Calu3 (cell line): ENCODE data around the gene ARL13B. TPM values are rescaled to one million over a fixed set of nuclear protein-coding genes. Genes with fewer than 3 reads are reported as not detected.

ENCODE experiments used
- BruUV-seq: library from RNA; stranded (reverse); fragments of 400-500 nt; replicated peaks from 2 replicates; lab custom pipeline; 2021; lab: Mats Ljungman, UMichigan
- CTCF ChIA-PET: fragments of 300-600 bp; sonication (Branson Sonifier 250); formaldehyde crosslinking; loops from one replicate; lab custom pipeline; 2022; ENCODE audit warnings: antibody characterized with exemption; lab: Charles Lee
- DNase-seq: peaks from one replicate; pipeline ENCODE4 v3.0.0; 2022
- H3K27ac Mint-ChIP-seq: one replicate; pipeline ENCODE4 v1.8.0; 2022; ENCODE audit warnings: mixed read lengths; ENCODE audit not compliant: unreplicated experiment
- H3K27me3 Mint-ChIP-seq: one replicate; pipeline ENCODE4 v1.8.0; 2022; ENCODE audit warnings: mixed read lengths; ENCODE audit not compliant: unreplicated experiment
- H3K36me3 Mint-ChIP-seq: one replicate; pipeline ENCODE4 v1.8.0; 2022; ENCODE audit warnings: mild to moderate bottlenecking, moderate library complexity, mixed read lengths; ENCODE audit not compliant: insufficient read depth, unreplicated experiment
- H3K4me1 Mint-ChIP-seq: one replicate; pipeline ENCODE4 v1.8.0; 2022; ENCODE audit warnings: mild to moderate bottlenecking, low read depth, mixed read lengths; ENCODE audit not compliant: unreplicated experiment
- H3K4me3 Mint-ChIP-seq: one replicate; pipeline ENCODE4 v1.8.0; 2022; ENCODE audit warnings: mild to moderate bottlenecking, low read depth, moderate library complexity, mixed read lengths; ENCODE audit not compliant: unreplicated experiment
- H3K9me3 Mint-ChIP-seq: one replicate; pipeline ENCODE4 v1.8.0; 2022; ENCODE audit warnings: low read depth, mixed read lengths; ENCODE audit not compliant: unreplicated experiment
- intact Hi-C: fragments of 100-400 bp; cut with micrococcal nuclease; formaldehyde crosslinking; loops from one replicate; pipeline ENCODE4 v1.10.0; 2022; ENCODE audit not compliant: unreplicated experiment
- total RNA-seq: library from RNA; stranded (reverse); gene quantifications from 2 replicates; pipeline ENCODE4 v1.2.3, GENCODE V29; 2022
- TF ChIP-seq, protein P1 (sequence below): fragments of 200-600 bp; IDR thresholded peaks from one replicate; pipeline ENCODE4 v1.8.0; 2022; ENCODE audit warnings: antibody characterized with exemption; ENCODE audit not compliant: unreplicated experiment

Gene ARL13B
- total RNA-seq, 1 experiment from 2014 or later: 7.8 TPM

DNA sequence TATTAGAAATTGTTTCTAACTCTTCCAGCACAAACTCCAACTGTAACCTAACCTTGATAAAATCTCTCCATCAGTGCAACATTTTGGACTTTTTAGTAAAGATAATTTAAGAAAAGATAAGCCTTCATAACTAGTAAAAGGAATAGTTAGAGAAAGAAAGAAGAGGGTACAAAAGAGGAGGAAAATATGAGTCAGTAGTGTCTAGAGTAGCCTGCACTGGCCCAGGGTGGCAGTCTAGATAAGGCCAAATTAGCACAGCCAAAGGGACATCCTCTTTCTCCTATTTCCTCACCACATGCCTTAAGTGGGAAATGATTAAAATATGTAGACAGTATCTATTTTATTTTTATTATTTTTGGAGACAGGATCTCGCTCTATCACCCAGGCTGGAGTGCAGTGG lies 10.0 kb upstream of the ARL13B start:
- CTCF ChIA-PET: no interaction called here
- Mint-ChIP-seq H3K9me3 (no peaks in the 10 kb centered on the region), H3K36me3 (peaks cover 13% of the 10 kb centered on the region), H3K27me3 (no peaks in the 10 kb centered on the region), H3K27ac (no peak overlapping the region), H3K4me1 (no peaks in the 10 kb centered on the region), H3K4me3 (no peak overlapping the region)
- intact Hi-C loops: loop anchor here (5.0 kb wide), 1 partner anchor 57 kb away; the partner anchor contains the start of gene STX19
- no TSS peak for BruUV-seq
- TF ChIP-seq, protein P1, sequence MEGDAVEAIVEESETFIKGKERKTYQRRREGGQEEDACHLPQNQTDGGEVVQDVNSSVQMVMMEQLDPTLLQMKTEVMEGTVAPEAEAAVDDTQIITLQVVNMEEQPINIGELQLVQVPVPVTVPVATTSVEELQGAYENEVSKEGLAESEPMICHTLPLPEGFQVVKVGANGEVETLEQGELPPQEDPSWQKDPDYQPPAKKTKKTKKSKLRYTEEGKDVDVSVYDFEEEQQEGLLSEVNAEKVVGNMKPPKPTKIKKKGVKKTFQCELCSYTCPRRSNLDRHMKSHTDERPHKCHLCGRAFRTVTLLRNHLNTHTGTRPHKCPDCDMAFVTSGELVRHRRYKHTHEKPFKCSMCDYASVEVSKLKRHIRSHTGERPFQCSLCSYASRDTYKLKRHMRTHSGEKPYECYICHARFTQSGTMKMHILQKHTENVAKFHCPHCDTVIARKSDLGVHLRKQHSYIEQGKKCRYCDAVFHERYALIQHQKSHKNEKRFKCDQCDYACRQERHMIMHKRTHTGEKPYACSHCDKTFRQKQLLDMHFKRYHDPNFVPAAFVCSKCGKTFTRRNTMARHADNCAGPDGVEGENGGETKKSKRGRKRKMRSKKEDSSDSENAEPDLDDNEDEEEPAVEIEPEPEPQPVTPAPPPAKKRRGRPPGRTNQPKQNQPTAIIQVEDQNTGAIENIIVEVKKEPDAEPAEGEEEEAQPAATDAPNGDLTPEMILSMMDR: no peak
- no peak for DNase-seq

DNA sequence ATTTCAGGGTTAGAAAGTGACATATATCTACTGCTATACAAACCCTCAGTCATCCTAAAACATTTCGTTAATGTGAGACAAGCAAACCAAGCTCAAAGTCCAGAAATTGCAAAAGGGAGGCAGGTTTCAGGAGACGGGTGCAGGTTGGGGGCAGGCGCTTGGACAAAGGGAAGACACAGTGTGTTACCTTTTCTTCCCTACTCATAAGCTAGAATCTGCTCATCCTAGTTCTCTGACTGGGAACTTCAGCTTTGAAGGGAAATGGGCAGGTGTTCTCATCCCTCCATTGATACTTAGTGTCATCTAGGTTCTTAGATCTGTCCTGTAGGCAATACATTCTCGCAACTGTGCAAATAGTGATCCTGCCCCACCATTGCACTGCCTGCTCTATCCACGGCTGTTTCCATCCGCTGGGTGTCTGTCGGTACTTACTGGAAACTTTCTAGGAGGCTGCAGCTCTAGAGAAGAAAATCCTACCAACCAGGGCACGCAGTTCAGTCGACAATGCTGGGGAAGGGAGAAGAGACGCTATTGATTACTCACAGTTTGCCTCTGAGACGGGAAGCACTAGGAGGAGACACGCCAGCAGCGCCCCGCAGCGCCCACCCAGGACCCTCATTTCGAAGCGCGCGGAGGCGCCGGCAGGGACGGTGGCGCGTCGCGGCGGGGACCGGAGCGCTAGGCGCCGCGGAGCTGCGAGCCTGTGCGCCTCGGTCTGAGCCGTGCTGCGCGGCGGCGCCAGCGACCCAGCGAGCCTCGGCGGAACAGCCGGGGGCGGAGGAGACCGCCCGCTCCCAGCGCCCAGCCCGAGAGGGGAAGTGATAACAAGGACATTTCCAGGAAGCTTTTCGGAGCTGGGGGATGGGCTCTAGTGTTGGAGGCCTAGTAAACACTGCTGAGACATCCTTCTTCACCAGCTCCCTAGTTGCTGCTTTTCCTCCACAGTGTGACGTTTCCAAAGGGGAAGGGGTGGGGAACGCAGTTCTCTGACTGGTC lies 6.5 kb upstream of the ARL13B start, which contains the start of gene PROS1:
Gene PROS1 (minus strand): TSS at position 766 of the 996 bp plus-strand sequence. CDS start 147 bp downstream, at position 619.
- Mint-ChIP-seq H3K9me3 (no peaks in the 10 kb centered on the region), H3K27ac (peak within 1 kb of the TSS; percentile 58), H3K36me3 (peaks cover 13% of the 10 kb centered on the region), H3K4me3 (peak within 1 kb of the TSS; percentile 93), H3K27me3 (peaks cover 10% of the 10 kb centered on the region), H3K4me1 (no peaks in the 10 kb centered on the region)
- BruUV-seq: no TSS peak
- intact Hi-C loops: loop anchor here (5.0 kb wide), 1 partner anchor 54 kb away; the partner anchor contains the start of gene STX19
- TF ChIP-seq, protein P1: no peak
- DNase-seq: peak; percentile 49
- CTCF ChIA-PET: no interaction called here

DNA sequence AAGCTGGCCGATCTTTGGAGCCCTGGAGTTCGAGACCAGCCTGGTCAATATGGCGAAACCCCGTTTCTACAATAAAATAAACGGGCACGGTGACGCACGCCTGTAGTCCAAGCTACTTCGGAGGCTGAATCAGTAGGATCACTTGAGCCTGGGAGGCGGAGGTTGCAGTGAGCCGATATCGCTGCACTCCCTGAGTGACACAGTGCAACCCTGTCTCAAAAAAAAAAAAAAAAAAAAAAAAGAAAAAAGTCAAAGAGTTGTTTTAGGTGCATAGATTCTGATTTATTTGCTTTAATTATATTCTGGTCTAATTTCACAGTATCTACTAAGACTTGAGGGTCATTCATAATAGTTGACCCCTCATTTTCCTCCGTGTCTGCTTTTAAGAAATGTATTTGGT lies 1.7 kb downstream of the ARL13B start:
- CTCF ChIA-PET: no interaction called here
- no peaks in the 10 kb centered on the region for H3K9me3 Mint-ChIP-seq
- intact Hi-C loops: no loop called here
- peaks cover 7% of the 10 kb centered on the region for H3K27me3 Mint-ChIP-seq
- TF ChIP-seq, protein P1: no peak
- no peak for DNase-seq
- H3K27ac Mint-ChIP-seq: no peak overlapping the region
- peaks cover 17% of the 10 kb centered on the region for H3K36me3 Mint-ChIP-seq
- H3K4me3 Mint-ChIP-seq: no peak overlapping the region
- H3K4me1 Mint-ChIP-seq: peaks cover 8% of the 10 kb centered on the region
- BruUV-seq: no TSS peak

DNA sequence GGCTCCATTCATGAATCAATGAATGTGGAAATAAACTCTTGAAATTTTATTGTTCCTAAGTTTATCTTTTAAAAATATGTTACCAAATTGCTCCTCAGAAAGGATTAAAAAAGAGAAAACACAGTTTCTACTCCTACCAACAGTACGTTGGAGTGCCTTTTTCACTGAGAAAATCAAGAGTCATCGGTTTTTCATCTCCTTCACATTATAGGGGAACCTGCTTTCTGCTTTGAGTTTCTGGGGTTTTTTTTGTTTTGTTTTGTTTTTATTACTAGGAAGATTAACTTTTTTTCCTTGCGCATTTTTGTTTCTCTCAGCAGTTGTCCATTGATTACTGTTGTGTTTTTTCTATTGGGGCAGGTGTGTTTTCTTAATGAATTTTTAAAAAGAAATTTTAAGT lies 3.5 kb downstream of the ARL13B start:
- Mint-ChIP-seq H3K9me3 (no peaks in the 10 kb centered on the region), H3K27ac (no peak overlapping the region), H3K4me1 (peaks cover 8% of the 10 kb centered on the region), H3K27me3 (no peaks in the 10 kb centered on the region), H3K4me3 (no peak overlapping the region), H3K36me3 (peaks cover 17% of the 10 kb centered on the region)
- BruUV-seq: no TSS peak
- CTCF ChIA-PET: no interaction called here
- intact Hi-C loops: no loop called here
- TF ChIP-seq, protein P1: no peak
- DNase-seq: no peak
